HepG2 (cell line): ENCODE data around the gene RPS19BP1. TPM values are rescaled to one million over a fixed set of nuclear protein-coding genes. Genes with fewer than 3 reads are reported as not detected.

Source experiments
- AGO2 ChIP-seq: fragments of 200-400 bp; formaldehyde crosslinking; optimal IDR thresholded peaks from 2 replicates; pipeline ENCODE3; 2017; ENCODE audit warnings: mild to moderate bottlenecking, low read depth, low read length, moderate library complexity
- ATF2 ChIP-seq: sonication (generic); formaldehyde crosslinking; IDR thresholded peaks from 2 replicates; pipeline ENCODE4 v1.4.0; 2020; ENCODE audit warnings: missing genetic modification reagents
- FOSL2 ChIP-seq: sonication (generic); formaldehyde crosslinking; IDR thresholded peaks from 2 replicates; pipeline ENCODE4 v1.4.0; 2020; ENCODE audit warnings: missing genetic modification reagents
- KLF13 ChIP-seq: sonication (generic); formaldehyde crosslinking; IDR thresholded peaks from 2 replicates; pipeline ENCODE4 v1.4.0; 2020; ENCODE audit warnings: mild to moderate bottlenecking, missing genetic modification reagents
- MXD3 ChIP-seq: IDR thresholded peaks from 2 replicates; pipeline ENCODE4 v1.6.1; 2016; ENCODE audit warnings: mild to moderate bottlenecking, missing biosample characterization, missing genetic modification reagents
- NONO ChIP-seq, 2 experiments: fragments of 450-650 bp in 1 of 2; sonication (generic) in 1 of 2; formaldehyde crosslinking in 1 of 2; IDR thresholded peaks in 1 of 2; conservative IDR thresholded peaks in 1 of 2; 2 replicates each; pipeline versions ENCODE4 v1.6.1 to v1.8.0; 2017 to 2022; ENCODE audit warnings: mild to moderate bottlenecking in 1 of 2, missing genetic modification reagents in 1 of 2, moderate library complexity in 1 of 2
- NR2F2 ChIP-seq: IDR thresholded peaks from 2 replicates; pipeline ENCODE4 v1.6.1; 2012; ENCODE audit warnings: low read depth, inconsistent platforms, borderline replicate concordance
- PAF1 ChIP-seq: IDR thresholded peaks from 2 replicates; pipeline ENCODE4 v1.6.1; 2016; ENCODE audit warnings: missing genetic modification reagents, missing compliant biosample characterization
- POGK ChIP-seq: sonication (generic); formaldehyde crosslinking; conservative IDR thresholded peaks from 2 replicates; pipeline ENCODE4 v1.8.0; 2022; ENCODE audit warnings: mild to moderate bottlenecking, moderate library complexity, missing genetic modification reagents
- POLR2A ChIP-seq, 2 experiments: IDR thresholded peaks; 2 replicates each; pipeline ENCODE4 v1.6.1; 2011; ENCODE audit warnings: low read depth in 2 of 2, low read length in 2 of 2, mild to moderate bottlenecking in 1 of 2, moderate library complexity in 1 of 2; ENCODE audit not compliant: insufficient read depth in 1 of 2
- POLR2AphosphoS5 ChIP-seq: IDR thresholded peaks from 2 replicates; pipeline ENCODE4 v1.6.1; 2012; ENCODE audit warnings: low read depth, low read length
- PTBP1 ChIP-seq: fragments of 200-400 bp; formaldehyde crosslinking; IDR thresholded peaks from 2 replicates; pipeline ENCODE4 v1.6.1; 2018; ENCODE audit warnings: low read length, low read depth; ENCODE audit not compliant: poor library complexity, severe bottlenecking
- RBM22 ChIP-seq: fragments of 200-400 bp; formaldehyde crosslinking; optimal IDR thresholded peaks from 2 replicates; pipeline ENCODE3; 2017; ENCODE audit warnings: mild to moderate bottlenecking, low read length, moderate library complexity
- SSRP1 ChIP-seq: IDR thresholded peaks from 2 replicates; pipeline ENCODE4 v1.6.1; 2016; ENCODE audit warnings: control low read depth
- XRCC5 ChIP-seq: fragments of 200-400 bp; formaldehyde crosslinking; optimal IDR thresholded peaks from 2 replicates; pipeline ENCODE3; 2017; ENCODE audit warnings: mild to moderate bottlenecking, low read length
- ZC3H13 ChIP-seq: sonication (generic); formaldehyde crosslinking; IDR thresholded peaks from 2 replicates; pipeline ENCODE4 v1.8.1; 2023; ENCODE audit warnings: mild to moderate bottlenecking, missing genetic modification reagents, moderate library complexity
- ZNF687 ChIP-seq: sonication (generic); formaldehyde crosslinking; IDR thresholded peaks from 2 replicates; pipeline ENCODE4 v1.5.1; 2020; ENCODE audit warnings: mild to moderate bottlenecking, missing genetic modification reagents, moderate library complexity
- ZNF780A ChIP-seq: sonication (generic); formaldehyde crosslinking; IDR thresholded peaks from 2 replicates; pipeline ENCODE4 v1.8.0; 2022; ENCODE audit warnings: mild to moderate bottlenecking, missing genetic modification reagents, moderate library complexity
- ZSCAN21 ChIP-seq: sonication (generic); formaldehyde crosslinking; IDR thresholded peaks from 2 replicates; pipeline ENCODE4 v1.8.0; 2022; ENCODE audit warnings: mild to moderate bottlenecking, missing genetic modification reagents, moderate library complexity, borderline replicate concordance
- ZSCAN31 ChIP-seq: sonication (generic); formaldehyde crosslinking; IDR thresholded peaks from 2 replicates; pipeline ENCODE4 v1.5.0; 2020; ENCODE audit warnings: low read depth, mild to moderate bottlenecking, missing genetic modification reagents
- polyA plus RNA-seq, 8 experiments: library from polyadenylated mRNA; depleted of rRNA in 3 of 8; stranded (reverse) in 7 of 8; unstranded in 1 of 8; fragments of >200 nt; fragmentation: Illumina TruSeq in 4 of 8; extraction: Trizol in 4 of 8; gene quantifications; 2 replicates each; pipeline versions ENCODE4 v1.2.1 to v1.2.3, GENCODE V29; 2011 to 2016; ENCODE audit warnings: low read depth in 4 of 8, missing spikeins in 1 of 8, mixed read lengths in 1 of 8; ENCODE audit not compliant: insufficient read depth in 1 of 8
- total RNA-seq, 5 experiments: library from RNA; depleted of rRNA; stranded (reverse); fragments of >200 nt; fragmentation: Illumina TruSeq; extraction: Trizol; gene quantifications; 2 replicates each; pipeline ENCODE4 v1.2.3, GENCODE V29; 2016; ENCODE audit warnings: low read depth in 1 of 5

The RPS19BP1 gene
- total and polyA plus RNA-seq, 2 of the 13 experiments (the other 11 are each of a cell fraction or from before 2014, with no cell fraction given) = 44.3 to 81.3 TPM

GRCh38 chr22:39524753-39525657, 7.5 kb downstream of the RPS19BP1 start (continued):
- TF ChIP-seq ZNF687 (CRISPR knock-in tag) (no peak), FOSL2 (0 out of 2 replicates have a peak, but pooled peaks have one; percentile 2), POLR2AphosphoS5 (peak; percentile 31; the same call in 1 of the 2 replicates), ZSCAN21 (0 out of 2 replicates have a peak, but pooled peaks have one; percentile 19), PTBP1 (peak; percentile 33), KLF13 (CRISPR knock-in tag) (no peak), NONO (IDR thresholded peaks at IDR 0.05) (no peak), NONO (CRISPR knock-in tag; conservative IDR thresholded peaks at IDR 0.05) (0 out of 2 replicates have a peak, but pooled peaks have one; percentile 37), ZNF780A (CRISPR knock-in tag) (no peak), ZC3H13 (CRISPR knock-in tag) (peak; percentile 26; the same call in 1 of the 2 replicates), AGO2 (peak; percentile 95), XRCC5 (peak; percentile 36), MXD3 (CRISPR knock-in tag) (no peak), RBM22 (peak; percentile 85), ATF2 (no peak), POLR2A (IDR thresholded peaks at IDR 0.05; ENCODE audit: insufficient read depth in 1 of 2, low read depth in 2 of 2, low read length in 2 of 2) (peak in 1 of 2 experiments; percentile 46; a peak in 2 of 4 replicates), POGK (CRISPR knock-in tag) (0 out of 2 replicates have a peak, but pooled peaks have one; percentile 58), PAF1 (CRISPR knock-in tag) (0 out of 2 replicates have a peak, but pooled peaks have one; percentile 55), ZSCAN31 (CRISPR knock-in tag) (0 out of 2 replicates have a peak, but pooled peaks have one; percentile 15), NR2F2 (no peak), SSRP1 (CRISPR knock-in tag) (0 out of 2 replicates have a peak, but pooled peaks have one; percentile 12)
